WERI-Rb-1 (cell line): Measurements from ENCODE around the gene DRD1.
A peak's percentile ranks its signal among the peaks of the same experiment; 100 is the strongest.

Experiments used
- DNase-seq: peaks from one replicate; pipeline ENCODE4 v3.0.0-alpha.2; 2020
- H3K27ac ChIP-seq: fragments of 250-450 bp; sonication (Bioruptor Pico); 2 replicates; pipeline ENCODE4 v1.5.1; 2020; ENCODE audit warnings: mild to moderate bottlenecking, moderate library complexity
- H3K27me3 ChIP-seq: fragments of 250-450 bp; sonication (Bioruptor Pico); 2 replicates; pipeline ENCODE4 v1.5.1; 2021; ENCODE audit warnings: mild to moderate bottlenecking, low read depth, moderate library complexity; ENCODE audit not compliant: insufficient read depth, severe bottlenecking
- H3K36me3 ChIP-seq: fragments of 250-450 bp; sonication (Bioruptor Pico); 2 replicates; pipeline ENCODE4 v1.5.1; 2020; ENCODE audit warnings: mild to moderate bottlenecking, moderate library complexity
- H3K4me3 ChIP-seq: 2 replicates; pipeline ENCODE4 v1.5.1; 2011; ENCODE audit warnings: low read depth, mild to moderate bottlenecking, control low read depth, low read length
- H3K9me3 ChIP-seq: fragments of 250-450 bp; sonication (Bioruptor Pico); 2 replicates; pipeline ENCODE4 v1.5.1; 2021; ENCODE audit warnings: mild to moderate bottlenecking, moderate library complexity; ENCODE audit not compliant: severe bottlenecking
- TF ChIP-seq, protein P1 (sequence below): IDR thresholded peaks from 2 replicates; pipeline ENCODE4 v1.5.1; 2011; ENCODE audit warnings: low read depth, mild to moderate bottlenecking, control low read depth, inconsistent platforms, low read length

The DRD1 gene

DNA sequence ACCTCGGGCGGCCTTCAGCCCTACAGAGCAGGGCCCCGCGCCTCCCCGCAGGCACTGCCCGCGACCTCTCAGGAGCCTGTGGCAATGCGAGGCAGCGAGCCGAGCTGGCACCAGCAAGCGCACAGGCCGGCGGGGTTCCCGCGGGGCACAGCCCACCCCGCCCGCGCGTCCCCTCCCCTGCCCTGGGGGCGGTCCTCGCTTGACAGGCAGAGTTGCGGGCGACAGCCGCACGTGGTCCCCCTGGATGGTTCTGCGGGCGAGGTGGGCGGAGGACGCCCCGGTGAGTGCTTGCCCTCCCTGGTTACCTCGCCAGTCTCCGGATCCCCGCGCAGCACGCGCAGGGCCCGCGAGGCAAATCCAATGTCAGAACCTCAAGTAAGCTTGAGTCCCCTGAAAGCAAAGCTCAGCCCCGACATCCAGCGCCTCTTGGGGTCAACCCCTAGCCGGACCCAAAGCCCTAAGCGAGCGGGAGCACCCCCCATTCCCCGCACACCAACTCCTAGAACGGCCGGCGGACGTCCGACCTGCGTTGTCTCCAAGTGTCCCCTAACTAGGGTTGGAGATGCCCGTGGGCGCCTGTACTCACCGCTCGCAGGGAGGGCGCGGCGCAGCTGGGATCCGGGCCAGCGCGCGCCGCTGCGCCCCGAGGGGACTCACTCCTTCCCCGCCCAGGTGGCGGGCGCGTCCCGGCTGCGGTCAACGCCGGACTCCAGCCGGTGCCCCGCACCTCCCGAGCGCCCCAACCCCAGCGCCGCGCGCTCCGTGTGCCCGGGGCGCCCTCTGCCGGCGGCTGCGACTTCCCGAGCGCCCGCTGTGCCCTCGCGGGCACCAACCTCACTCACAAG is at the start of gene DRD1:
DRD1 (minus strand) TSS at position 123 of the 845 bp plus-strand sequence. CDS start 1,083 bp downstream, outside the sequence.
- Histone ChIP-seq H3K4me3 (no peak within 1 kb of the TSS), H3K27ac (no peak within 1 kb of the TSS), H3K27me3 (peaks cover 97% of the 10 kb centered on the region), H3K9me3 (no peaks in the 10 kb centered on the region), H3K36me3 (no peaks in the 10 kb centered on the region)
- TF ChIP-seq, protein P1, sequence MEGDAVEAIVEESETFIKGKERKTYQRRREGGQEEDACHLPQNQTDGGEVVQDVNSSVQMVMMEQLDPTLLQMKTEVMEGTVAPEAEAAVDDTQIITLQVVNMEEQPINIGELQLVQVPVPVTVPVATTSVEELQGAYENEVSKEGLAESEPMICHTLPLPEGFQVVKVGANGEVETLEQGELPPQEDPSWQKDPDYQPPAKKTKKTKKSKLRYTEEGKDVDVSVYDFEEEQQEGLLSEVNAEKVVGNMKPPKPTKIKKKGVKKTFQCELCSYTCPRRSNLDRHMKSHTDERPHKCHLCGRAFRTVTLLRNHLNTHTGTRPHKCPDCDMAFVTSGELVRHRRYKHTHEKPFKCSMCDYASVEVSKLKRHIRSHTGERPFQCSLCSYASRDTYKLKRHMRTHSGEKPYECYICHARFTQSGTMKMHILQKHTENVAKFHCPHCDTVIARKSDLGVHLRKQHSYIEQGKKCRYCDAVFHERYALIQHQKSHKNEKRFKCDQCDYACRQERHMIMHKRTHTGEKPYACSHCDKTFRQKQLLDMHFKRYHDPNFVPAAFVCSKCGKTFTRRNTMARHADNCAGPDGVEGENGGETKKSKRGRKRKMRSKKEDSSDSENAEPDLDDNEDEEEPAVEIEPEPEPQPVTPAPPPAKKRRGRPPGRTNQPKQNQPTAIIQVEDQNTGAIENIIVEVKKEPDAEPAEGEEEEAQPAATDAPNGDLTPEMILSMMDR, result peak; percentile 83
- peak; percentile 33 for DNase-seq

- Histone ChIP-seq H3K27me3 (no peaks in the 10 kb centered on the region), H3K4me3 (no peak overlapping the region), H3K9me3 (no peaks in the 10 kb centered on the region), H3K36me3 (peaks cover 82% of the 10 kb centered on the region), H3K27ac (no peak overlapping the region)
- TF ChIP-seq, protein P1, result no peak
- no peak for DNase-seq
Measured at GRCh38 chr5:175493726-175494125, 49.7 kb upstream of the DRD1 start.

DNA sequence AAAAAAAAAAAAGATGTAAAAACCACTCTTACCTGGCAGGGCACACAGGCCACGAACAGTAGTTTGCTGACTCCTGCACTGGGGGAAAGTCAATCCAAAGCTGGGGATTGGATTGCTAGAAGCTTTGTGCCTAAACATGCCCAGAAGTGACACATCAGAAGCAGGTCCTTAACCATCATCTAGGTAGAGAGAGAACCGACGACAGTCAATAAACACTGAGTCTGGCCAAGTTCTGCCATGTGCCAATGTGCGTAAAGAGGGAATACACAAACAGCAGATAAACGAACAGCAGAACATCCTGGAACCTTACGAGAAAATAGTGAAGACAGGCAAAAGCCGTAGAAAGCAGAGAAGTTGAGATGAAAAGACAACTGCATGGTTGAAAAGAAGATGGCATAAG is 49.3 kb upstream of the DRD1 start:
- Histone ChIP-seq H3K9me3 (no peaks in the 10 kb centered on the region), H3K27me3 (no peaks in the 10 kb centered on the region), H3K36me3 (peaks cover 82% of the 10 kb centered on the region), H3K4me3 (no peak overlapping the region), H3K27ac (no peak overlapping the region)
- TF ChIP-seq, protein P1, result no peak
- DNase-seq, result no peak

DNA sequence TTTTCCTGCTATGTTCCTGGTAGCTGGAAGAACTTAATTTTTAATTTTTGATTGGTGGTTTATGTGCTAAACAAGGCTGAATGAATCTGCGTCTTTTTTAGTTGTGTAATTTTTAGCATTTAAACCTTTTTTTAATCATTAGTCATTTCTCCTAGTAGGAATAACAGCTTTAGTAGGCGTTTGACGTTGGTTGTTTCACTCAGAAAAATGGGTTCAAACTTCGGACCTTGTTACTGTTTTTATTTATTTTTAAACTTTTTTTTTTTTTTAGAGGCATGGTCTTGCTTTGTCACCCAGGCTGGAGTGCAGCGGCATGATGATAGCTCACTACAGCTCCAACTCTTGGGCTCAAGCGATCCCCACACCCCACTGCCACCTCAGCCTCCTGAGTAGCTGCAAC is 47.2 kb upstream of the DRD1 start:
- TF ChIP-seq, protein P1, result no peak
- no peaks in the 10 kb centered on the region for H3K9me3 ChIP-seq
- no peak for DNase-seq
- no peak overlapping the region for H3K4me3 ChIP-seq
- H3K27me3 ChIP-seq, result no peaks in the 10 kb centered on the region
- peaks cover 77% of the 10 kb centered on the region for H3K36me3 ChIP-seq
- no peak overlapping the region for H3K27ac ChIP-seq

DNA sequence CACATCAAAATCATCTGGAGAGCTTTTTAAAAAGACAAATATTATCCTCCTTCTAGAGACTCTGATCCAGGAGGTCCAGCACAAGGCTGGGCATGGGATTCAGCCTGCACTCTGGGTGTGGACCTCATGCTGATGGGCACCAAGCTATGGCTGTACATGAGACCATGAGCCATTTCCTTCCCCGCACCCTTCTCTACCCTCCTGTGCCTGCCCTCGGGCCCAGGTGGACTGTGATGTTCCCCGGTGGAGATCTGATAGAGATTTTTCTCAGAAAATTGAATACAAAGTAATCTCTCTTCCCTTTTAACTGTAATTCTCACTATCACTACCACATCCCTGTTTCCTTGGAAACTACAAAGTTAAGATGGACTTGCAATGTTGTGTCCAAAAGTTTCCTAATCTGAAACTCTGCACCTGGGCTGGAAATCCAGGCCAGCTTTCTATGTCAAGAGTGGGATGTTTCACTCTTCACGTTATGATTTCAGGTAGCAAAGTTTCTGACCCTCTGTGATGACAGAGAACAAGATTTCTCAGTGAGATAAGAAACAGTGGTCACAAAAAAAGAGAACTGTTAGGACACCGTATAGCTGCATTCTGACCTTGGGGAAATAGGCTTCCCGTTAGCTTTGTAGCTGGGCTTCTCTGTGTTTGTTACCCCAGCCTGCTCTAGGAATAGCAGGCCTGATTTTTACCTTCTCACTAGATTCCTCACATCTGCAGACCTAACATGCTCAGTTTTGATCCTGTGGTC is 45.9 kb upstream of the DRD1 start:
- no peak for DNase-seq
- no peak overlapping the region for H3K27ac ChIP-seq
- H3K4me3 ChIP-seq, result no peak overlapping the region
- peaks cover 76% of the 10 kb centered on the region for H3K36me3 ChIP-seq
- no peaks in the 10 kb centered on the region for H3K9me3 ChIP-seq
- no peaks in the 10 kb centered on the region for H3K27me3 ChIP-seq
- TF ChIP-seq, protein P1, result no peak
